ENCODE data around the gene CCDC88C. TPM values are rescaled to one million over a fixed set of nuclear protein-coding genes. Genes with fewer than 3 reads are reported as not detected.

The CCDC88C gene
- total and polyA plus RNA-seq, 8 donors: 26.2 to 41.8 (median 31.6) TPM

DNA sequence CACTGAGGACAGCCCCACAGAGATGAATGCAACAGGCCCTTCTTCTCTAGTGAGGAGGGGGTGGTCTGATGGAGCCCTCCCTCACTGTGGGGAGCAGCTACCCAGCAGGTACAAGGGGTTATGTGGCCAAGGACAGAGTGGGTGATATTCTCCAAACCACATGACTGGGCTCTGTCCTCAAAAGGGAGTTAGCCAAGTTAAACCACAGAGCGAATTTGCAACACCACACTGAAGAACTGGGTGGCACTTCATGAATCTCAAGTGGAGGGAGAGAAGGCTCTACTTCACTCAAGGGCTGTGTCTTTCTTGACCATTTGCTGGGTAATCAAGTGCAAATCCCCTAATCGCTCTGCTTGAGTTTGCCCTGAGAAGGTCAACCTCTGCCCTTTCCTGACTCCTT, 185.6 kb downstream of the CCDC88C start:
- peaks cover 0 to 15% of the 10 kb centered on the region in 2 donors for H3K36me3 ChIP-seq
- DNase-seq (no peak), ATAC-seq (peak; percentile 64)
- no peaks in the 10 kb centered on the region for H3K27me3 ChIP-seq
- H3K27ac ChIP-seq: peak overlapping the region; percentile 48 to 80
- intact Hi-C loops (cut with DNase I): no loop called here
- H3K4me3 ChIP-seq: no peak overlapping the region
- H3K4me1 ChIP-seq: peaks cover 14 to 59% of the 10 kb centered on the region in 2 donors
- H3K9me3 ChIP-seq: no peaks in the 10 kb centered on the region
- TF ChIP-seq CTCF (IDR thresholded peaks at IDR 0.05): no peak

DNA sequence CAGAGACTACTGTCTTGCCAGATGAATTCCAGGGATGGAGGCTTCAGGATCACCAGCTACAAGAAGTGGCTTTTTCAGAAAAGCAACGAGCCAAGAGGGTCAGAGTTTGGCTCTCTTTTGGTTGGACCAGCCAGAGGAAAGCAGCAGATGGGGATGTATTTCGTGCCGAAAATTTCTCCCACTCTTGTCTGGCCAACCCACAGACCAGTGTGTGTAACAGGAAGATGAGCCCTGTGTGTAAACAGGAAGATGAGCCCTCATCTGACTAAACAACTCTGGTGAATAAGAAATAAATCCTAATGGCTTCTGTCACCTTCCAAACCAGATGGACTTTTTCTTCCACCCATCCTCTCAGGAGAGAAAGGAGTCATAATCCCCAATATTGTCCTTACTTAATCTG, 186.2 kb downstream of the CCDC88C start:
- peaks cover 14 to 59% of the 10 kb centered on the region in 2 donors for H3K4me1 ChIP-seq
- H3K27ac ChIP-seq: peak overlapping the region; percentile 48 to 80
- no peak for TF ChIP-seq CTCF (IDR thresholded peaks at IDR 0.05)
- intact Hi-C loops (cut with DNase I): no loop called here
- H3K27me3 ChIP-seq: no peaks in the 10 kb centered on the region
- H3K36me3 ChIP-seq: peaks cover 0 to 15% of the 10 kb centered on the region in 2 donors
- H3K9me3 ChIP-seq: no peaks in the 10 kb centered on the region
- DNase-seq: no peak
- H3K4me3 ChIP-seq: no peak overlapping the region
- ATAC-seq: no peak

DNA sequence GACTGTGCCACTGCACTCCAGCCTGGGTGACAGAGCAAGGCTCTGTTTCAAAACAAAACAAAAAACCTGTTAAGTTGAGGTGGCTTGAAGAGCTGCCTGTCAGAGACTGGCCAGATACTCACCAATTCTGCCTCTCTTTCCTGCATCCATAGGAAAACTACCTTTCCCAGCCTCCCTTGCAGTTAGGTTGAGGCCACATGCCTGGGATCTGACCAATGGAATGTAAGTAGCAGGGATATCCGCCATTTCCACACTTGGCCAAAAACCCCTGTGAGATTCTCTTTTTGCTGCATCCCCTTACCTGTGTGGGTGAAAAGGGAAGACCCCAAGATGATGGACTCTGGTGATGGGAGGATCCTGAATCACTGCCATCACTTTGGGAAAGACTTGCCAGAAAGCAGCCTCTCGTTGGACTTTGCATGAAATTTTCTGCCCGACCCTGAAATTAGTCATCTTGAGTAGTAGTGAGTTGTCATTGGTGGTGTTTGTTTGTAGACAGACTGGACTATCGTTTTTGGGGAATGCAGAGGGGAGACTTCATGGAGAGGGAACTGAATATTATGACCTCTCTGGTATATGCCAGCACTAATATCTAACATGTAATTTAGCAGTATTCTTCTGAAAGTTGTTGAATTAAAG, 187.1 kb downstream of the CCDC88C start:
- Histone ChIP-seq H3K36me3 (peaks cover 0 to 15% of the 10 kb centered on the region in 2 donors), H3K4me3 (no peak overlapping the region), H3K4me1 (peaks cover 14 to 64% of the 10 kb centered on the region in 2 donors), H3K27me3 (no peaks in the 10 kb centered on the region), H3K9me3 (no peaks in the 10 kb centered on the region), H3K27ac (peak overlapping the region in 1 of 2 donors; percentile 80)
- DNase-seq: no peak
- intact Hi-C loops (cut with DNase I): no loop called here
- TF ChIP-seq CTCF (IDR thresholded peaks at IDR 0.05): no peak
- ATAC-seq: no peak

DNA sequence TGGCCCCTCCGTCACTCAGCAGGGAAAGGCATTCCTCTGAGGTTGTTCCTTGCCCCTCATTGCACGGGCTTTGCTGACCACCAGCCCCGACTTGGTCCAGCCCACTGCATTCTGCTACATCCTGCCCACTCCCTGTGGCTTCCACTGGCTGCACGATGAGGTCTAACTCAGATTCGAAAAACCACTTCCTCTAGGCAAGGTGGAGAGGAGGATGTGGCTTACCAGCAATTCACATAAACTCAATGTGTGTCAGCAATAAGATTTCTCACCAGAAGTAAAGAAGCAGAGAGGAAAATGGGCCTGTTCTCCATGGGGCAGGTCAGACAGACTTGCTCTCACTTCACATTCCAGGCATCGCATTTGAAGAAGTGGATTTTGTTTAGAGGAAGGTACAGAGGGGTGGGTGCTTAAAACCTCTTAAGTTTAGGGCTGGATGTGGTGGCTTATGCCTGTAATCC, 187.8 kb downstream of the CCDC88C start:
- DNase-seq (no peak), ATAC-seq (no peak)
- Histone ChIP-seq H3K27ac (peak overlapping the region in 1 of 2 donors; percentile 80), H3K9me3 (no peaks in the 10 kb centered on the region), H3K4me3 (no peak overlapping the region), H3K27me3 (no peaks in the 10 kb centered on the region), H3K36me3 (peaks cover 0 to 17% of the 10 kb centered on the region in 2 donors), H3K4me1 (peaks cover 14 to 64% of the 10 kb centered on the region in 2 donors)
- no peak for TF ChIP-seq CTCF (IDR thresholded peaks at IDR 0.05)
- intact Hi-C loops (cut with DNase I): no loop called here

- TF ChIP-seq CTCF (IDR thresholded peaks at IDR 0.05): no peak
- no peak for ATAC-seq
- Histone ChIP-seq H3K36me3 (peaks cover 0 to 12% of the 10 kb centered on the region in 2 donors), H3K4me1 (peaks cover 14 to 61% of the 10 kb centered on the region in 2 donors), H3K27ac (peak overlapping the region in 1 of 2 donors; percentile 53), H3K4me3 (no peak overlapping the region), H3K27me3 (no peaks in the 10 kb centered on the region), H3K9me3 (no peaks in the 10 kb centered on the region)
- intact Hi-C loops (cut with DNase I): no loop called here
- DNase-seq: no peak
Measured at GRCh38 chr14:91229005-91229382, 188.6 kb downstream of the CCDC88C start.

Measured in left lung (tissue), 10 donors.